Erythroblast (primary cell): ENCODE measurements around the gene NCS1.

Experiments
- DNase-seq, 2 experiments: peaks; one replicate each; lab custom pipeline; 2025; lab: John Stamatoyannopoulos, UW
- GATA1 ChIP-seq: IDR thresholded peaks from 2 replicates; pipeline ENCODE4 v1.6.1; 2011; ENCODE audit warnings: low read depth, mild to moderate bottlenecking, control low read depth, low read length, moderate library complexity
- POLR2A ChIP-seq: IDR thresholded peaks from 2 replicates; pipeline ENCODE4 v1.6.1; 2011; ENCODE audit warnings: mild to moderate bottlenecking, low read length

Gene NCS1

DNA sequence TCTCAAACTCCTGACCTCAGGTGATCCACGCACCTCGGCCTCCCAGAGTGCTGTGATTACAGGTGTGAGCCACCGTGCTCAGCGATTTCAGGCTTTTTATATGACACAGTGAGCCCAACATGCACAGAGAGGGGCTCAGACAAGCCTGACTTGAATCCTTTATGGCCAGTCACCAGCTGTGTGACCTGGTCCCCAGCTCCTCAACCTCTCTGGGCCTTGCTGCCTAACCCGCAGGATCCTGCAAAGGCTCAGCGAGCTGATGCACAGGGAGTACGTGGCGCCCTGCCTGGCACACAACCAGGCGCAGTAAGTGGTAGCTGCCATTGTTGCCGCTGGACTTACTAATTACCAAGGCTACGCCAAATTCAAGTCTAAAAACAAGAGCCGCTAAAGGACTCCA lies 16.6 kb upstream of the NCS1 start:
- no peak for TF ChIP-seq GATA1
- no peak for DNase-seq

DNA sequence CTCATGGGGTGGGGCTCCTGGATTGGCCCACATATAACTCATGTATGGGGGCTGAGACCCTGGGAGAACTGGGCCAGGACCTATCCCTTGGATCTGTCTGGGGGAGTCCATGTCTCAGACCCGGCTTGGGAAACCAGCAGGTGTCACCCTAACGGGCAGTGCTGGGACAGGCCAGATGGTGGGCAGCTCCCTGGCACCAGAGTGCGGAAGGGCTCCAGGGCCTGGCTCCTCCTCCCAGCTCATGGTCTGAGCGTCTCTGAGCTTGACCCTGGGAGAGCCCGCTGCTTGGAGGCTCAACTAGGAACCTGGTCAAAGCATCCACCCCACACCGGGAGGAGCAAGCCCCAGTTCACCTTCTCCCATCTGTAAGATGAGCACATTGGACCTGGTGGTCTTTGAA lies 15.5 kb upstream of the NCS1 start:
- TF ChIP-seq POLR2A = no peak
- TF ChIP-seq GATA1 = no peak
- DNase-seq = no peak

DNA sequence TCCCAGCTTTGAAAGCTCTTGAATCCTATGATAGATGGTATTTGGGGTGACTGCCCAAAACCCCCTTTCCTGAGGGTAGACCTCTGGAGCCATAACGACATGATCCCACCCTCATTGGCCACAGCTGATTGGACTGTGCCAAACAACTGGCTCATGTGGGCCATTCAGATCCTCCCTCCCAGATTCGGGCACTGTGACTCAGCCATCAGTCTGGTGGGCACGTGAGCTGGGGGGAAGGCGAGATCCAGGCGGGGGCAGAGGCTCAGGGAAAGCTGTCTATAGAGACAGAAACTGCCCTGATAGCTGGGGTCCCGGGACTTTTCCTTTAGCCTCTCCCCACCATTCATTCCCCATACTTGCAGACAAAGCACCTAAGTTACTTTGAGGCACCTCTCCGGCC lies 15.1 kb upstream of the NCS1 start:
- no peak for TF ChIP-seq GATA1
- TF ChIP-seq POLR2A = no peak
- DNase-seq = no peak

DNA sequence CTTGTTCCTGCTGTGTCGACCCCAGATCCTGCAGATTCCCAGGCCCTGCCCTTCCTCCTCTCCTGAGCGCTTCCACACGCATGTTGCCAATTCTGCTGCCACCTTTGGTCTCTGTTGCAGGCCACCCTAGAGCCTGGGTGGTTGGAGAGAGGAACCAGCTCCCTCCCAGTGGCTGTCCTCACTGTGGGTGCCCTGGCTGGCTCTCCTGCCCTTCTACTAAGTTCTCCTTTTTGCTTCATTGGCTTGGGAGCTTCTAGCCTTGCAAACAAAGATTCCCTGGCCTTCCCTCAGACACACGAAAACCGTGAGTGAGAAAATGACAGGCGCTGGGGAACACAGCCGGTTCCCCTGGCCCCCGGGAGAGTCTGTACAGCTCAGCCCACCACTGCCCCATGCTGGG lies 14.2 kb upstream of the NCS1 start:
- TF ChIP-seq GATA1 = no peak
- no peak for TF ChIP-seq POLR2A
- no peak for DNase-seq

DNA sequence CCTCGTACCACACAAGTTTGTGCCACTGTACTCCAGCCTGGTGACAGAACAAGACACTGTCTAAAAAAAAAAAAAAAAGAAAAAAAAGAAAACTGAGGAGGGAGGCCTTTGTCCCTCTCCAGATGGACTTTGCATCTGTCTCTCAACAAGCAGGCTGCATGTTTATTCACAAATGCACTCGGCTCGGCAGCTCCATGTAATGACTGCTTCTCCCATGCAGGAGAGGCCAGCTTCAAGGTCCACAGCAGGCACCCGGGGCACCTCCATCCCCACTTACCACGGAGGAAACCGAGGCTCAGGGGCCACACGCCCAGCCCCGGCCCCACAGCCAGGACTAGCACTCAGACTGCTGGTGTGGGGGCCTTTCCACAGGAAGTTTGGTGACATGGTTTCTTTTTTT lies 13.1 kb upstream of the NCS1 start:
- TF ChIP-seq POLR2A = no peak
- TF ChIP-seq GATA1 = no peak
- DNase-seq = no peak

DNA sequence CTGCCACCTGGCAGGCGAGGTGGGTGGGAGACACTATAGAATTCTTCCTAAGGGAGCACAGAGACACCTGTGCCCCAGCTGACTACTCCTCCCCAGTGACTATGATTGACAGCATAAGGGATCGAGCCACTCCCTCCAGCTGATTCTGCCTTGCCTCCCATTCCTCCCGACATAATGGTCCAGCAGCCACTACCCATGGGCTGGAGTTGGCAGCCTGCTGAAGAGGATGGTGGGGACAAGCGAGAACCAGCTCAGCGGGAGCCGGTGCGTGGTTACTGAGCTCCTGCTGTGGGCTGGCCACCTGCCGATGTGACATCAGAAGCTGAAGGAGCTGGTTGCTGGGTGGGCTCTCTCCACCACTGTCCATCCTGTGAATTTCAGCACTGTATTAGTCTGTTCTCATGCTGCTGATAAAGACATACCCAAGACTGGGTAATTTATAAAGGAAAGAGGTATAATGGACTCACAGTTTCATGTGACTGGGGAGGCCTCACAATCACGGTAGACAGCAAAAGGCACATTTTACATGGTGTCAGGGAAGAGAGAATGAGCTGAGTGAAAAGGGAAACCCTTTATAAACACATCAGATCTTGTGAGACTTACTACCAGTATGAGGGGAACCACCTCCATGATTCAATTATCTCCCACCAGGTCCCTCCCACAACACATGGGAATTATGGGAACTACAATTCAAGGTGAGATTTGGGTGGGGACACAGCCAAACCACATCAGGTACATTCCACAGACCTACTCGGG lies 12.1 kb upstream of the NCS1 start:
- no peak for DNase-seq
- no peak for TF ChIP-seq POLR2A
- TF ChIP-seq GATA1 = no peak

DNA sequence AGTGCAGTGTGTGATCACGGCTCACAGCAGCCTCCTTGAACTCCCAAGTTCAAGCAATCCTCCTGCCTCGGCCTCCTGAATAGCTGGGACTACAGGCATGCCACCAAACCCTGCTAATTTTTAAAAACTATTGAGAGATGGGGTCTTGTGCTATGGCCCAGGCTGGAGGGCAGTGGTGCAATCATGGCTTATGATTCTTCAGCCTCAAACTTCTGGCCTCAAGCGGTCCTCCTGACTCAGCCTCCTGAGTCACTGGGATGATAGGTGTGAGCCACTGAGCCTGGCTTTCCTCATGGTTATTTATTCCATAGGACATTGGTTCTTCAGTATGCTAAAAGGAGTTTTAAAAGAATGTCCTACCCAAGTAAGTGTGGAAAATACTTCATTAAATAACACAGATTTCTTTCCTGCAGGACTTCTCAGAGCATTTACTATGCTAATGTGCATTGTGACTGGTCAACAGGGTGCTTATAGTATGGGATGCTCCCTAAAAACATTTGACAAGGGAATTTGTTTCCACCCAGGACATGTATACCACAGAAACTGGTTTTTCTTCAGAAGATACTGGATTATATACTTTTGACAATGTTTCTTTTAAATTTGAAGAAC lies 11.2 kb upstream of the NCS1 start:
- no peak for DNase-seq
- TF ChIP-seq POLR2A = no peak
- TF ChIP-seq GATA1 = no peak

DNA sequence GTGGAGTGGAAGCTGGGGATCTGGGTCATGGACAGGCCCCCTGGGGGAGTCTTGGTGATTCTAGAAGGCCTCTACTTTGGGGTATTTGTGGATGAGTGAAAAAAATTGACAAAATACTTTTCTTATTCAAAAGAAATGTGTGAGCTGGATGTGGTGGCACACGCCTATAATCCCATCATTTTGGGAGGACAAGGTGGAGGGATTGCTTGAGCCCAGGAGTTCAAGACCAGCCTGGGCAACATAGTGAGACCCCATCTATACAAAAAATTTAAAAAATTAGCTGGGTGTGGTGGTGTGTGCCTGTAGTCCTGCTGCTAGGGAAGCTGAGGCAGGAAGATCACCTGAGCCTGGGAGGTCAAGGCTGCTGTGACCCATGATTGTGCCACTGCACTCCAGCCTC lies 6.6 kb upstream of the NCS1 start:
- TF ChIP-seq POLR2A (no peak), GATA1 (no peak)
- no peak for DNase-seq

DNA sequence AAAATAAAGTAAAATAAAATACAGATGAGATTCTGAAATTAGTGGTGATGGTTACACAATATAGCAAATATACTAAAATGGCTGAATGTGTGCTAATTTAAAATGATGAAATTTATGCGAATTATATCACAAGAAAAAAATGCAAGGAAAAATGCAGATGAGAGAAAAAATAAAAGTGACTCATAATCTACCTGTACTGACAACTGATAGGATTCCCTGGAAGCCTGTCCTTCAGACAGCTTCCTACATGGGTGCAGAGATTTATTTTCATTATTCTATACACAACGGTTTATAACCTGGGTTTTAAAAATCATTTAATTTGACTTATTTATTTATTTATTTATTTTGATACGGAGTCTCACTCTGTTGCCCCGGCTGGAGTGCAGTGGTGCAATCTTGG lies 5.8 kb upstream of the NCS1 start:
- no peak for DNase-seq
- TF ChIP-seq POLR2A (no peak), GATA1 (no peak)

DNA sequence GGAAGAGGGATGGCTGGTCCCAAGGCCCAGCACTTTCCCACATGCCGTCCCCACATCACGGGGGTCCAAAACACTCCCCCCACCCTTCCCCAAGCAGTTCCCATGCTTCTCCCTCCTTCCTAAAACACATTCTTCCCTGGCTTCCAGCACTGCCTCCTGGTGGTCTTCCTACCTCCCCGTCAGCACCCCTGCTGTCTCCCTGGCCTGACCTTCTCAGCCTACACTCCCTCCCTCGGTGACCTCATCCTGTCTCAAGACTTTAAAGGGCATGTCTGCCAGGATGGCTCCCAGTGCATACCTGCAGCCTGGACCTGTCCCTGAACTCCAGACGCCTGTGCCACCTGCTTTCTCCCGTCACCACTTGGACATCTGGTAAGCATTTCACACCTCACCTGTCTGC lies 4.3 kb upstream of the NCS1 start:
- TF ChIP-seq POLR2A (no peak), GATA1 (no peak)
- DNase-seq = no peak

DNA sequence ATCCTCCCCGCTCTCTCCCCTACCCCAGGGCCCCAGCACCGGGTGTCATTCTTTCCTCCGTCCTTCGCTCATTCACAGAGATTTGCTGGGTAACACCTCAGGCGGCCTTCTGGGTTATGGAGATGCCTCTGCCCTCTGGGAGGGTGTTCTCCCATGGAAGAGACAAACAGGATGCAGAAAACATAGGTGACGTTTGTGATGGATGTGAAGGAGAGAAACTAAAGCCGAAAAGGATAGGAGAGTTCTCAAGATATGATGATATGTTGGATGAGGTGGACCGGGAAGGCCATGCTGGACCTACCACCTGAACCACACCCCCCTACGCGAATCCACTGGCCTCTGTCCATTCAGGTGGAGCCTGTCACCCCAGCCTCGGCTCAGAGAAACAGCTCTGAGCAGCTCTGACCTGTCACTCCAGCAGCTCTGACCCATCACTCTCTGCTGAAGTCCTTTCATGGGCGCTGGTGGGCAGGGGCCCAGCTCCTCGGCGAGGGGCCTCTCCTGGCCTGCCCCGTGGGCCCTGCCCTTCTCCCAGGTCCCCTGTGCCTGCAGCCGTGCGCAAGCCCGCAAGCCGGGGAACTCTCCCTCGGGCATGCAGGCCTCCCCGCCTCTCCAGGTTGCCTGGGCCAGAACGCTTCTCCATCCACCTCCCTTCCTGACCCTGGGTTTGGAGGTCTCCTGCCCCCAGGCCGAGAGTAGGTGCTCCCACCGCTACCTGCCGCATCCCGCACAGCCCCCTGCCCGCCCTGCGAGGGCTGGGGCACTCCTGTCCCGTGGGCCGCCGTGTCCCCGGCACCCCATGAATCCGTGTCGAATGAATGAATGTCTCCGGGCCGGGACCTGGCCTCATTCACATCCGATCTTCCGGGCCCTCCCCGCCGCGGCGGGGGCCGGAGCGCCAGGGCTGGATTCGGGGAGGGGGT lies 717 bp upstream of the NCS1 start:
- TF ChIP-seq GATA1 (no peak), POLR2A (no peak)
- no peak for DNase-seq

DNA sequence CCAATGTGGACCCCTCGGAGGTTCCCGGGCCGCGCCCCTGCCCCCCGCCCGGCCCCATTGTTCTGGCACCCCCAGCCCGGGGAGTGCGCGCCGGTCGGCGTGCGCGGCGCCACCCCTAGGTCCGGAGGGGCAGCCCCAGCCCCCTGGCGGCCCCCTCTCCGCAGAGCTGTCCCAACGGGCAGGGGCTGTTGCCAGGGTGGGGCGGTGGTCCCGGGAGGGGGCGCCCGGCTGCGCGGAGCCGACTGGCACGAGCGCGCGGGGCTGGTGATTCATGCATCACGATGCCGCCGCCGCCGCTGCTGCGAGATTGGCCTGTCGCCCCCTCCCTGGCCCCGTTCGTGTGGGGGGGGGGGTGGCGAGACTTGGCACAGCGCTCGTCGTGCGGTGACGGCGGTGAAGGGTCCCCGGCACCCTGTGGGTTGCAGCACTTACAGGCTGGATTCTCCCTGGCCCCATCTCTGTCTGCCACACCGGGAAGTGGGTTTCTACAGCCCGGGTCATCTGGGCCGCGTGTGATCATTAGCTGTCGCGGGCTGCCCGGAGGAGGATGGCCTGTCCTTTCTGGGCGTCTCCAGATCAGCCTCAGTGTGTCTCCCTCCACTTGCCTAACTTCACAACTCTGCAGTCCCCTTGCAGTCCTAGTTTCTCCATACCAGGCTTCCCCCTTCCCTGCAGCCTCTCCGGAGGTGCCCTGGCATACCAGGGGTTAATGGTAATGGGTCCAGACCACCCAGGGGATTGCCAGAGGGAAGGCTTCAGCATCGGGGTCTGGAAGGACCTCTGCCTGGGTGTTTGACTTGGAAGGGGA lies 858 bp downstream of the NCS1 start:
- DNase-seq = peak; percentile 58 to 68
- TF ChIP-seq POLR2A = peak; percentile 43
- TF ChIP-seq GATA1 = no peak

DNA sequence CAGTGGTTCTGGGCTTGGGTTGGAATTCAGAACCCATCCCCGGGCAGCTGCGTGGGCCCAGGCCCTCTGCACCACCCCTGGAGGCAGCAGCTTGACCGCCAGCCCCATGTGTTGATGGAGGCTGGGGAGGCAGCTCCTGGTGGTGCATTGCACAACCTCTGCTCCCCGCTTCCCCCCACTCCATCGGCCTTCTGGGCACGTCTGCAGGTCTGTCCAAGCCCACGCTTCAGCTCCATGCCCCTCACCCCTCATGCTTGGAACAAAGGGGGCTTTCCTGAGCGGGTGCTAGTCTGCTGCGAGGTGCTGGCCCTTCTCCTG lies 1.4 kb downstream of the NCS1 start:
- no peak for DNase-seq
- no peak for TF ChIP-seq GATA1
- TF ChIP-seq POLR2A = no peak
